Spleen (tissue), 11 donors: ENCODE data around the gene ISOC2. TPM values are rescaled to one million over a fixed set of nuclear protein-coding genes. Genes with fewer than 3 reads are reported as not detected.
"Not testable (repeated sequence)": the region's sequence is repeated elsewhere in the genome, so short reads cannot be mapped to it uniquely, and the experiment has no call there.

Source experiments
- DNase-seq: peaks from one replicate; pipeline ENCODE4 v3.0.0-alpha.2; 2020
- H3K27ac ChIP-seq, 8 donors: fragments of 200-600 bp; sonication (generic) in 7 of 8; 1 replicate in 4 of 8; 2 replicates in 4 of 8; pipeline versions ENCODE4 v1.5.0 to v1.8.0; 2016 to 2021; ENCODE audit warnings: inconsistent platforms in 4 of 8, mild to moderate bottlenecking in 4 of 8, moderate library complexity in 1 of 8
- H3K27me3 ChIP-seq, 7 donors: fragments of 200-600 bp; sonication (generic) in 6 of 7; replicated peaks in 1 of 7; 1 replicate in 4 of 7; 2 replicates in 3 of 7; pipeline versions ENCODE4 v1.5.0 to v1.8.0; 2016 to 2021; ENCODE audit warnings: inconsistent platforms in 3 of 7, mild to moderate bottlenecking in 1 of 7
- H3K36me3 ChIP-seq, 6 donors: fragments of 200-600 bp; sonication (generic) in 5 of 6; 1 replicate in 4 of 6; 2 replicates in 2 of 6; pipeline versions ENCODE4 v1.5.0 to v1.8.0; 2016 to 2021; ENCODE audit warnings: inconsistent platforms in 2 of 6
- H3K4me1 ChIP-seq, 6 donors: fragments of 200-600 bp; sonication (generic) in 5 of 6; 1 replicate in 3 of 6; 2 replicates in 3 of 6; pipeline versions ENCODE4 v1.5.0 to v1.8.0; 2016 to 2021; ENCODE audit warnings: inconsistent platforms in 3 of 6
- H3K4me3 ChIP-seq, 8 donors: fragments of 200-600 bp; sonication (generic) in 7 of 8; 1 replicate in 4 of 8; 2 replicates in 4 of 8; pipeline versions ENCODE4 v1.5.0 to v1.8.0; 2016 to 2021; ENCODE audit warnings: inconsistent platforms in 4 of 8, mild to moderate bottlenecking in 4 of 8, moderate library complexity in 2 of 8
- H3K9me3 ChIP-seq, 8 donors: fragments of 200-600 bp; sonication (generic) in 7 of 8; 1 replicate in 4 of 8; 2 replicates in 4 of 8; pipeline versions ENCODE4 v1.5.0 to v1.8.0; 2016 to 2021; ENCODE audit warnings: inconsistent platforms in 4 of 8
- CTCF ChIP-seq, 11 experiments: fragments of 200-600 bp in 7 of 11; fragments of 450-650 bp in 4 of 11; sonication (generic) in 4 of 11; IDR thresholded peaks in 8 of 11; conservative IDR thresholded peaks in 3 of 11; 1 replicate in 7 of 11; 2 replicates in 4 of 11; pipeline versions ENCODE4 v1.4.0 to v1.8.0; 2016 to 2021; ENCODE audit warnings: antibody characterized with exemption in 11 of 11, inconsistent platforms in 4 of 11, mild to moderate bottlenecking in 1 of 11
- POLR2A ChIP-seq, 3 donors: fragments of 450-650 bp; IDR thresholded peaks; one replicate each; pipeline ENCODE4 v1.5.1; 2017; ENCODE audit warnings: antibody characterized with exemption in 3 of 3, mild to moderate bottlenecking in 1 of 3
- POLR2AphosphoS5 ChIP-seq, 3 donors: sonication (generic); formaldehyde crosslinking; IDR thresholded peaks; one replicate each; pipeline ENCODE4 v1.5.1; 2017; ENCODE audit warnings: antibody characterized with exemption in 3 of 3
- WGBS, 5 donors: extraction: QIAGEN DNeasy Blood & Tissue Kit in 3 of 5; methylation state at CpG; one replicate each; pipeline versions ENCODE4 v1.1.5 to v1.1.7; 2013 to 2018; 5-methylcytosine and 5-hydroxymethylcytosine counted together
- intact Hi-C: fragments of 100-400 bp; cut with DNase I; formaldehyde crosslinking; loops from one replicate; pipeline ENCODE4 v1.15.0; 2023; ENCODE audit warnings: low total_unique reads
- polyA plus RNA-seq, 3 donors: library from polyadenylated mRNA; stranded (reverse); fragments of 200-250 nt; gene quantifications; one replicate each; pipeline ENCODE4 v1.2.1, GENCODE V29; 2013
- total RNA-seq, 7 donors: library from RNA; depleted of rRNA in 3 of 7; stranded (reverse); fragments of >200 nt in 3 of 7; fragmentation: NEBNext Ultra II Directional in 4 of 7; extraction: Animal tissue kit (Norgen Biotek cat#: 25700) in 4 of 7; gene quantifications; one replicate each; pipeline versions ENCODE4 v1.1.0 to v1.2.1, GENCODE V29; 2016 to 2021
- donor health status: healthy with polysubstance abuse.
- donor health status: DM: no; HTN: no; CAD: no; lungs with moderate emphysema.
- donor health status: DM: no; HTN: no; CAD: no.
- donor health status: Bipolar disorder and iron deficiency.
- donor health status: healthy.
- donor health status: DM: no; HTN: no; CAD: no.
- donor health status: DM: yes; HTN: yes; CAD: no.

ISOC2 gene
- total and polyA plus RNA-seq, 10 donors, result 38.6 to 98.7 (median 55.3) TPM

- Histone ChIP-seq H3K27me3 (peaks cover 0 to 35% (median 0%) of the 10 kb centered on the region in 7 donors), H3K36me3 (no peaks in the 10 kb centered on the region), H3K4me3 (no peak overlapping the region), H3K4me1 (peaks cover 0 to 17% (median 0%) of the 10 kb centered on the region in 6 donors), H3K9me3 (no peaks in the 10 kb centered on the region), H3K27ac (no peak overlapping the region)
- DNase-seq, result no peak
- 71 to 100% (median 79%) methylated on average over 1 to 5 of the region's 5 CpGs for whole genome bisulfite sequencing, 5 donors
- intact Hi-C loops, result loop anchor here (10.0 kb wide), 1 partner anchor 125 kb away; no protein-coding TSS in a partner anchor
- no peak for TF ChIP-seq CTCF (IDR thresholded peaks at IDR 0.05 in 8 of 11, conservative IDR thresholded peaks at IDR 0.05 in 3 of 11)
- no peak for TF ChIP-seq POLR2AphosphoS5 (IDR thresholded peaks at IDR 0.05)
- TF ChIP-seq POLR2A (IDR thresholded peaks at IDR 0.05), result no peak
Measured at GRCh38 chr19:55419624-55420236, 41.7 kb downstream of the ISOC2 start.

GRCh38 chr19:55419103-55419502, 42.3 kb downstream of the ISOC2 start:
- H3K27me3 ChIP-seq, result peaks cover 0 to 28% (median 0%) of the 10 kb centered on the region in 7 donors
- no peak for TF ChIP-seq CTCF (IDR thresholded peaks at IDR 0.05 in 8 of 11, conservative IDR thresholded peaks at IDR 0.05 in 3 of 11)
- no peak for TF ChIP-seq POLR2A (IDR thresholded peaks at IDR 0.05)
- no peak for TF ChIP-seq POLR2AphosphoS5 (IDR thresholded peaks at IDR 0.05)
- no peak overlapping the region for H3K27ac ChIP-seq
- DNase-seq, result no peak
- H3K9me3 ChIP-seq, result no peaks in the 10 kb centered on the region
- 60 to 76% (median 64%) methylated on average over 3 to 5 of the region's 5 CpGs for WGBS, 5 donors
- intact Hi-C loops, result loop anchor here (10.0 kb wide), 1 partner anchor 124 kb away; no protein-coding TSS in a partner anchor
- H3K4me1 ChIP-seq, result peaks cover 0 to 17% (median 0%) of the 10 kb centered on the region in 6 donors
- H3K4me3 ChIP-seq, result no peak overlapping the region
- no peaks in the 10 kb centered on the region for H3K36me3 ChIP-seq

- Histone ChIP-seq H3K36me3 (no peaks in the 10 kb centered on the region), H3K9me3 (no peaks in the 10 kb centered on the region), H3K27ac (no peak overlapping the region), H3K4me1 (peaks cover 0 to 17% (median 0%) of the 10 kb centered on the region in 6 donors), H3K4me3 (no peak overlapping the region), H3K27me3 (peaks cover 0 to 27% (median 0%) of the 10 kb centered on the region in 7 donors)
- DNase-seq, result no peak
- 27 to 31% (median 28%) methylated on average over 7 of the region's 7 CpGs for WGBS, 5 donors
- TF ChIP-seq POLR2A (IDR thresholded peaks at IDR 0.05), result no peak
- TF ChIP-seq POLR2AphosphoS5 (IDR thresholded peaks at IDR 0.05), result no peak
- TF ChIP-seq CTCF (IDR thresholded peaks at IDR 0.05 in 8 of 11, conservative IDR thresholded peaks at IDR 0.05 in 3 of 11), result peak in 10 of 11 experiments; percentile 36 to 72 (median 62)
- intact Hi-C loops, result loop anchor here (10.0 kb wide), 1 partner anchor 123 kb away; no protein-coding TSS in a partner anchor
Measured at GRCh38 chr19:55418185-55418584, 43.3 kb downstream of the ISOC2 start.

GRCh38 chr19:55410168-55410567, 51.3 kb downstream of the ISOC2 start:
- no peaks in the 10 kb centered on the region for H3K27me3 ChIP-seq
- no peak overlapping the region for H3K4me3 ChIP-seq
- H3K36me3 ChIP-seq, result peaks cover 0 to 13% (median 4%) of the 10 kb centered on the region in 6 donors
- 93 to 97% (median 95%) methylated on average over 2 of the region's 2 CpGs for WGBS, 5 donors
- intact Hi-C loops, result loop anchor here (10.0 kb wide), 1 partner anchor 115 kb away; no protein-coding TSS in a partner anchor
- TF ChIP-seq POLR2A (IDR thresholded peaks at IDR 0.05) (no peak), POLR2AphosphoS5 (IDR thresholded peaks at IDR 0.05) (no peak), CTCF (IDR thresholded peaks at IDR 0.05 in 8 of 11, conservative IDR thresholded peaks at IDR 0.05 in 3 of 11) (no peak)
- H3K9me3 ChIP-seq, result peaks cover 0 to 11% (median 0%) of the 10 kb centered on the region in 8 donors
- no peak for DNase-seq
- H3K27ac ChIP-seq, result no peak overlapping the region
- peaks cover 7 to 27% (median 25%) of the 10 kb centered on the region in 6 donors for H3K4me1 ChIP-seq

GRCh38 chr19:55409179-55409578, 52.3 kb downstream of the ISOC2 start:
- H3K4me3 ChIP-seq, intact Hi-C loops, H3K27me3 ChIP-seq, DNase-seq: not testable (repeated sequence)
- peaks cover 7 to 35% (median 25%) of the 10 kb centered on the region in 6 donors for H3K4me1 ChIP-seq
- H3K9me3 ChIP-seq, result peaks cover 0 to 11% (median 0%) of the 10 kb centered on the region in 8 donors
- 88 to 99% (median 95%) methylated on average over 8 of the region's 8 CpGs for WGBS, 5 donors
- H3K27ac ChIP-seq, result peak overlapping the region in 2 of 8 donors; percentile 94 to 97
- peaks cover 0 to 23% (median 5%) of the 10 kb centered on the region in 6 donors for H3K36me3 ChIP-seq
